Neural progenitor cell (in vitro differentiated cells): ENCODE measurements around the gene SH3BGRL3.

Experiments
- CTCF ChIP-seq: fragments of 200-600 bp; sonication (generic); IDR thresholded peaks from 2 replicates; pipeline ENCODE4 v1.5.1; 2017; ENCODE audit warnings: antibody characterized with exemption, mild to moderate bottlenecking
- EZH2 ChIP-seq: fragments of 200-600 bp; sonication (generic); IDR thresholded peaks from 2 replicates; pipeline ENCODE4 v1.6.1; 2017; ENCODE audit warnings: antibody characterized with exemption, mild to moderate bottlenecking, moderate library complexity

- TF ChIP-seq CTCF (no peak), EZH2 (no peak)
These were observed 15.6 kb downstream of the SH3BGRL3 start for GRCh38 chr1:26295194-26296138.
